ENCODE results near the gene ZNF385C.
"Not testable (repeated sequence)": the region's sequence is repeated elsewhere in the genome, so short reads cannot be mapped to it uniquely, and the experiment has no call there.

The ZNF385C gene, protein sequence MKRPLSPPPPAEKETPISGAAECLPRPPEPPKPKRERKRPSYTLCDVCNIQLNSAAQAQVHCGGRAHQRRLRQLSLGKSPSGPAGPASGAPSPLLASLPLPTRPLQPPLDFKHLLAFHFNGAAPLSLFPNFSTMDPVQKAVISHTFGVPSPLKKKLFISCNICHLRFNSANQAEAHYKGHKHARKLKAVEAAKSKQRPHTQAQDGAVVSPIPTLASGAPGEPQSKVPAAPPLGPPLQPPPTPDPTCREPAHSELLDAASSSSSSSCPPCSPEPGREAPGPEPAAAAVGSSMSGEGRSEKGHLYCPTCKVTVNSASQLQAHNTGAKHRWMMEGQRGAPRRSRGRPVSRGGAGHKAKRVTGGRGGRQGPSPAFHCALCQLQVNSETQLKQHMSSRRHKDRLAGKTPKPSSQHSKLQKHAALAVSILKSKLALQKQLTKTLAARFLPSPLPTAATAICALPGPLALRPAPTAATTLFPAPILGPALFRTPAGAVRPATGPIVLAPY

DNA sequence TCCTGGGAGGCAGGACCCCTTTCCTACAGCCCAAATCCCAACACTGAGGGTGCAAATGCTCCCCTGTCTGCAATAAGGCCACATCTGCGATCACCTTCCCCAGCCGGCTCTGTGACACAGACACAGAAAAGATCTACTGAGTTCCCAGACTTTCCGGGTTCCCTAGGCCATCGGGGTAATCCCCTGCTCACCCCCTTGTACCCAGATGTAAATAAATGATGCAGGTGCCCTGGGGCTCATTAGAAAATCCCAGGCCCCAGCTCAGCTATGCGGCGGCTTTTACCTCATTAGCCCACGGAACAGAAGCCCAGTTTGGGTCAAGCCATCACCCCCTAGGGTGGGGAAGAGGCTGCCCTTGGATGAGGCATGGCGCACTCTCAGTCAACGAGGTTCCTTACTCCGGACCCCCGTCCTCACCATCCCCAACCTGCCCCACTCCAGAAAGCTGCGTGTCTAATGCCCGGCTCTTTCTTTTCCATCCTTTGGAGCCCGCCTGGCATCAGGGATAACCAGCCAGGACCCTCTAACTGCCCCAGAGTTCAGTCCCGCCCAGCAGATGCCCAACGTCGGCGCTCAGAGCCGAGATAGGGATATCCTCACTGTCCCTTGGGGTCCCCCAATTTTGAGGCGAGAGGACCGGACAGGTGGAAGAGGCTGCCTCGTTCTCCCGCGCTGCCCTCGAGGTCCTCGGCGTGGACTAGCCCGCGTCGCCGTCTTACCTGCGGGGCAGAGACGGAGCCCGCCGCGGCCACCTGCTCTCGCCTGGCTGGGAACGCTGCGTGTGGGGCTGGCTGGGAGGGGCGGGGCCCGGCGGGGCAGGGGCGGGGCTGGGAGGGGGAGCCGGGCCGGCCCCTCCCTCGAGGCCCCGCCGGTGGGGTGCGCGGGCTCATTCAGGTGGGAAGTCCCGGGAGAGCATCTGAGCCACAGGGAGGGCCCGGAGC is at the start of gene ZNF385C:
Gene ZNF385C, minus strand, starts transcription at position 783 of the 941 bp plus-strand sequence. CDS start 35,417 bp downstream, outside the sequence.
- DNase-seq (ENCODE audit: low spot score): no peak

GRCh38 chr17:42146911-42147607 is 48.8 kb upstream of the ZNF385C start:
- no peak for DNase-seq (ENCODE audit: low spot score)

GRCh38 chr17:42143138-42143537 is 44.9 kb upstream of the ZNF385C start:
- DNase-seq (ENCODE audit: low spot score): not testable (repeated sequence)

- DNase-seq (ENCODE audit: low spot score): peak; percentile 65
These were observed 44.2 kb upstream of the ZNF385C start for GRCh38 chr17:42142371-42142896.

DNA sequence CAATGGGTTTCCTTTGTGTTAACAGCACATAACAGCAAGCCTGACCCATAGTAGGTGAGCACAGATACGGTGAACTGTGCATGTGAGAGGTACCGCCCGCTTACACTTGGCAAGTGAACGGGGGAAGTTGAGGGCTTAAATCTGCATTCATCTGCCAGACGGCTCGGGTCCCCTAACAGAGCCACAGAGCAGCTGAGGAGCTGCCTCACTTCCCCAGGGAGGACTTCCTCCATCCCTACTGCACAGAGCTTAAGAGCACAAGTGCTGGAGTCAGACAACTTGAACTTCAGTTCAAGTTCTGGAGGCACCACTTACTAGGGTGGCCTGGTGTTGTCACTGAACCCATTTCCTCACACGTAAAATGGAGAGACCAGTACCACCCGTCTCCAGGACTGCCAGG is 43.1 kb upstream of the ZNF385C start:
- no peak for DNase-seq (ENCODE audit: low spot score)

GRCh38 chr17:42140690-42141089 is 42.4 kb upstream of the ZNF385C start:
- not testable (repeated sequence) for DNase-seq (ENCODE audit: low spot score)

GRCh38 chr17:42138749-42139492 is 40.6 kb upstream of the ZNF385C start:
- no peak for DNase-seq (ENCODE audit: low spot score)

DNA sequence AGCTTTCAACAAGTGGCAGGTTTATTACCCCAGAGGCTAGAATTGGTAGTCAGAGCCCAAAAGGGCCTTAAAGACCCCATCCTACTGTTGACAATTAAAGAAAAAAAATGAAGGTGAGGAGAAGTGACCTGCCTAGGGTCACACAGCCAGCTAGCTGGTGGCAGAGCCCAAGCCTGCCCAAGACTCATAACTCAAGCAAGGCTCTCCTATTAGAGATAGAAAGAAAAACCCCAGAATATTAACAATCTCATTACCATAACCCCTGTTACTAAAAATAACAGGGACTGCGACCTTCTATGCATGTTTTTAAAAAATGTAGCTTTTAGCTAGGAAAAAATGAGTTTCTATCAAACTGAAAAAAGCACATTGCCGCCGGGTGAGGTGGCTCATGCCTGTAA is 38.4 kb upstream of the ZNF385C start:
- DNase-seq (ENCODE audit: low spot score): no peak

DNA sequence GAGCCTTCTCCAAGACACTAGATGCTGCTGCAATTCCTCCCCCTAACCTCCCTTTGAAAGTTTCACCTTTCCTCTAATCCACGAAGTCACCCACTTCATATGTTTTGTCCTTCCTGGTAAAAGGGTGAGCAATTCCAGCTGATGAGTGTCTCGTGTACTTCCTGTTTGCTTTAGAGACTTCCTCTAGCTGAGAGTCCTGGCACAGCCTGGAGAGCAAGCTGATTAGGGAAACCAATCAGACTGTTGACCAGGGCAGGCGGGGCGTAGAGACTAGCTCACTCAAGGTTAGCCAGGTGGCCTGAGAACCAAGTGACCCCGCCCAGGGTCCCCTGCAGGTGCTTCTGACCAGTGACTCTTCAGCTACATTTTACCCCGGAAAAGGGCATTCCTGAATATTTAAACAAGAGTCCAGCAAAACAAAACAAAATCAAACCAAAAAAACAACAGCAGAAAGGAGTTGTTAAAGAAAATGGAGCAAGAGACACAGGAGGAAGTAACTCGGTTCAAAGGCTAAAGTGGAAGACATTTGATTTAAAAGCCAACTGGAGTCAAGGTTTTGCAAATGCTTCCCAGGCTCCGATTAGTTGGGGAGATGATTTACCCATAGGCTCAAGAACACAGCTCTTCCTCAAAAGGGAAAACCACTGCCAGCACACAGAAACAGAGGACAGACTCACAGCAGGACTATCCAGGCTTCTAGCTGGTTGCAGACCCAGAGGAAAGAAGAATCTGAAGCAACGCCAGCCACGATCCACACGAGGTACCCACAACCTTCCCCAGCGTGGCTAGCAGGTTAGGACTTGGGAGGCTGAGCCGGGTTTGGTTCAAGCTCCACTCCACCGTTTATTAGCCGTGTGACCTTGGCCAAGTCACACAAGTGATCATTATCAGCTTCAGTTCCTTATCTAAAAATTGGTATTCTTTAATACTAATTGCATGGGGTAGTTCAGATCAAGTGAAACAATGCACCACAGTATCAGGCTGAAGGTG is 37.7 kb upstream of the ZNF385C start:
- DNase-seq (ENCODE audit: low spot score): peak; percentile 77

- DNase-seq (ENCODE audit: low spot score): no peak
These were observed 36.9 kb upstream of the ZNF385C start for GRCh38 chr17:42135151-42135550.

DNA sequence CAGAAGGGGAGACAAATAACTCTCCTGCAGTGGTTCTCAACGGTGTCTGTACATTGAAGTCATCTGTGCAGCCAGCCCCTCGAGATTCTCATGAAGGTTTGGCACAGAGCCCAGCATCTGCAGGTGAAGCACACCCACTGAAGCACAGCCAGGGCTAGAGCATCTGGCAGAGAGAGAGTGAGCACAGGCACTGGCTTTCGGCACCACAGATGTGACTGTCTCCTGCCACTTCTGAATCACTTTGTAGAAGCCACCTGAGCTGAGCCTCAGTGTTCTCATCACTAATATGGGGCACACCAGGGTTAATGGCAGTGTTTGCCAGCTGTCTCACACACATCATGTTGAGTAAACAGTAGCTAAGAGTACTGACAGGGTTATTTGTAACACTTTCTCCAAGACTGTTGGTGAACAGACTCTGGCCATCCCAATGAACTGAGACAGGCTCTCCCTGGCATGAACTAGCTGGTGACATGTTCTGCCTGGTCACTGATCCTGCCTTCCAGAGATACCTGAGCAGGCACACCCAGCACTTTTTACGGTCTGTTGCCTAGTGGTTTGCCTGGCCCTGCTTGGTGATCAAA is 35.3 kb upstream of the ZNF385C start:
- DNase-seq (ENCODE audit: low spot score): no peak

DNA sequence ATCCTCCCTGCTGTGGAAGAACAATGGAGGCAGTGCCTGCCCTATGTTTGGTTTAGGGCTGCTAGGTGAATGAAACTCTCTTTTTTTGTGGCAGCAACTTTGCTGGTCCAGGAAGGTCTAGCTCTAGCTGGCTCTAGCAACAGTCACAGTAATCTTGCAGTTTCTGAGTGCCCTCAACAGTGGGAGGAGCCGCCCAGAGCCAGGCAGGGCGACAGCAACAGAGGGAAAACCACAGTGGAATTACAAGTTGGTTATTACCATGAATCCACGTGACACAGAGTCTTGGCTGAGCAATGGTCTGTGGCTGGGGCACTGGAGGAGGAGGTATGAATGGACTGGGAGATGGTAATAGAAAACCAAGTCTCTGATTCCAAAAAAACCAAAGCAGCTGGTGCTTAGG is 34.7 kb upstream of the ZNF385C start:
- DNase-seq (ENCODE audit: low spot score): peak; percentile 84

DNA sequence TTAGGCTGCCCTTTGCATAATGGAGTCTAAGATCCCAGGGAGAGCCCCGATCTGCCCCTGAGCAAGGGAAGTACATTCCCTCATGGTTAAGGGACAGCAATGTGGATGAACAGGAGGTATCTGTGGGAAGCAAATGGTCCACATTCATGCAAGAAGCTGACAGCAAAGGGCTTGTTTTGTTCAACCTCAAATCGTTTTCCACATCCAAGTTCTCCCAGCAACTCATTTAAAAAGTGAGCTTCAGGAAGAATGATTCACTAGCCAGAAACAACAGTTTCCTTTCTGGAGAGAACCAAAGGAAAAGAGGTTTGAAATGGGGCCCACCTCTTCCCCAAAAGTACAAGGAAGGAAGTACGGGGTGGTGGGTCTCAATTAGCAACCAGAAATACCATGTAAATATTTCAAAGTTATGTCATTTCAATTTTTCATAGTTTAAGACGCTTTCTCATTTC is 33.7 kb upstream of the ZNF385C start:
- DNase-seq (ENCODE audit: low spot score): no peak

- no peak for DNase-seq (ENCODE audit: low spot score)
These were observed 33.0 kb upstream of the ZNF385C start for GRCh38 chr17:42131232-42131631.

GRCh38 chr17:42130310-42130936 is 32.1 kb upstream of the ZNF385C start:
- no peak for DNase-seq (ENCODE audit: low spot score)

- DNase-seq (ENCODE audit: low spot score): no peak
These were observed 31.0 kb upstream of the ZNF385C start for GRCh38 chr17:42129109-42129837.

- DNase-seq (ENCODE audit: low spot score): no peak
These were observed 29.1 kb upstream of the ZNF385C start for GRCh38 chr17:42127414-42127813.

DNA sequence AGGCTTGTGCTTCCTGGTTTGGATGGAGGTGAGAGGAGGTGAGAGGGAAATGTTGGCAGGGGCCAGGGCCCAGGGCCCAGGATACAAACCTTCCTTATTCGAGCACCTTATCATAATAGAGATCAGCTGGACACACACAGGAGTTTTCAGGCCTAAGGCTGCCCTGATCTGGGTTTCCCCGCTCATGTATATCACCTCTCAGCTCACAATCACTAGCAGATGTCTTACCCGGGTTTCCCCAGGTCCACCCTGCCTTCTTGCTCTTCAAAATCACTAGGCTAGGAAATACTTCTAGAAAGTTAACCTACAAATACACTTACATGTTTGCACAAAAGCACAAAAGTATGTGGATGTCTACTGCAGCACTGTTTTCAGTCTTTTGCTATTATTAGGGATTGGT is 28.6 kb upstream of the ZNF385C start:
- no peak for DNase-seq (ENCODE audit: low spot score)

Measured in hepatic stellate cell (primary cell).